PFSK-1 (cell line): ENCODE measurements around the gene THEM4.

Source experiments
- FOXP2 ChIP-seq: optimal IDR thresholded peaks from 2 replicates; pipeline ENCODE3; 2011; ENCODE audit warnings: borderline replicate concordance, control low read depth, inconsistent platforms; ENCODE audit not compliant: insufficient read depth; ENCODE audit errors: extremely low read length, extremely low read depth
- POLR2AphosphoS5 ChIP-seq: IDR thresholded peaks from 2 replicates; pipeline ENCODE4 v1.6.1; 2012; ENCODE audit warnings: low read depth, mild to moderate bottlenecking, control low read depth, low read length, moderate library complexity
- REST ChIP-seq, 2 experiments: IDR thresholded peaks; 2 replicates each; pipeline versions ENCODE4 v1.6.1 to v1.8.0; 2011 to 2012; ENCODE audit warnings: low read depth in 2 of 2, low read length in 2 of 2, control low read depth in 1 of 2, inconsistent platforms in 1 of 2, mild to moderate bottlenecking in 1 of 2, moderate library complexity in 1 of 2; ENCODE audit not compliant: insufficient read depth in 1 of 2
- SIN3A ChIP-seq: IDR thresholded peaks from 2 replicates; pipeline ENCODE4 v1.6.1; 2012; ENCODE audit warnings: mild to moderate bottlenecking, low read length, moderate library complexity, borderline replicate concordance; ENCODE audit not compliant: insufficient read depth
- TAF1 ChIP-seq: IDR thresholded peaks from 2 replicates; pipeline ENCODE4 v1.6.1; 2012; ENCODE audit warnings: low read length, control low read depth, borderline replicate concordance; ENCODE audit not compliant: insufficient read depth

- TF ChIP-seq FOXP2 (no peak), TAF1 (no peak), SIN3A (no peak), POLR2AphosphoS5 (no peak), REST (IDR thresholded peaks at IDR 0.05; ENCODE audit: insufficient read depth in 1 of 2, low read depth in 2 of 2, low read length in 2 of 2) (no peak)
Measured at GRCh38 chr1:151944857-151945575, 35.7 kb upstream of the THEM4 start.
